Cortex of kidney (tissue), 1 donor: ENCODE data around the gene TRAIP.

ENCODE experiments used
- DNase-seq: peaks from one replicate; lab custom pipeline; 2025; lab: John Stamatoyannopoulos, UW

Gene TRAIP

GRCh38 chr3:49873623-49874022, 17.3 kb upstream of the TRAIP start:
- DNase-seq: no peak

- DNase-seq: no peak
These were observed 16.5 kb upstream of the TRAIP start for GRCh38 chr3:49872801-49873281.

GRCh38 chr3:49871531-49872153, 15.3 kb upstream of the TRAIP start:
- no peak for DNase-seq

- no peak for DNase-seq
These were observed 13.3 kb upstream of the TRAIP start, which contains the start of gene CAMKV for GRCh38 chr3:49869525-49870126. Gene CAMKV (minus strand): TSS chr3:49869906. CDS start chr3:49862388, 7,518 bp downstream.

- DNase-seq: no peak
These were observed 12.6 kb upstream of the TRAIP start for GRCh38 chr3:49868862-49869466.

- DNase-seq: no peak
These were observed 11.5 kb upstream of the TRAIP start for GRCh38 chr3:49867871-49868321.

- DNase-seq: no peak
These were observed 11.0 kb upstream of the TRAIP start for GRCh38 chr3:49867400-49867799.

- no peak for DNase-seq
These were observed 8.9 kb upstream of the TRAIP start for GRCh38 chr3:49865198-49865784.

- no peak for DNase-seq
These were observed 8.1 kb upstream of the TRAIP start for GRCh38 chr3:49864505-49864904.

- DNase-seq: no peak
These were observed 3.4 kb upstream of the TRAIP start for GRCh38 chr3:49859576-49860305.

GRCh38 chr3:49855662-49856061, 702 bp downstream of the TRAIP start:
- no peak for DNase-seq

GRCh38 chr3:49845694-49846093, 10.7 kb downstream of the TRAIP start:
- no peak for DNase-seq

- no peak for DNase-seq
These were observed 11.7 kb downstream of the TRAIP start for GRCh38 chr3:49844464-49845183.

- no peak for DNase-seq
These were observed 13.4 kb downstream of the TRAIP start for GRCh38 chr3:49842843-49843517.

- DNase-seq: no peak
These were observed 14.6 kb downstream of the TRAIP start for GRCh38 chr3:49841806-49842205.

- no peak for DNase-seq
These were observed 15.2 kb downstream of the TRAIP start for GRCh38 chr3:49841126-49841696.

GRCh38 chr3:49840388-49840787, 16.0 kb downstream of the TRAIP start:
- no peak for DNase-seq

GRCh38 chr3:49839193-49839809, 17.1 kb downstream of the TRAIP start:
- no peak for DNase-seq

- DNase-seq: no peak
These were observed 25.0 kb downstream of the TRAIP start for GRCh38 chr3:49831341-49831740.

GRCh38 chr3:49826016-49826415, 30.3 kb downstream of the TRAIP start:
- DNase-seq: no peak
